NCI-H748 (cell line): ENCODE data around the gene CNTNAP2.

Experiments used
- DNase-seq: peaks from one replicate; lab custom pipeline; 2025; ENCODE audit not compliant: unreplicated experiment; lab: John Stamatoyannopoulos, UW

Gene CNTNAP2

DNA sequence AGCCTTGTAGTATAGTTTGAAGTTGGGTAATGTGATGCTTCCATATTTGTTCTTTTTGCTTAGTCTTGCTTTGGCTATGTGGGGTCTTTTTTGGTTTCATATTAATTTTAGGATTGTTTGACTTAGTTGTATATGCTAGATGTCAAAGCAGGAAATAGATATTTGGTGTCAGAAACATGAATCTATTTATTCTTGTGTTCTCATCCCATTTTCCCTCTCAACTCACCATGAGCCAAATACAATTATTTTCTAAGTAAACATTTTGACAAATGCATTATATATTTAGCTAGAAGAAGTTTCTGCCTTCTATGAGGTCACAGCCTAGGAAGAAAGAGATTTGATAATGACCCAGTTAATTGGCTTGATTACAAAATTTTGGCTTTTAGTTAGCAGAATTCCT is 1313.4 kb downstream of the CNTNAP2 start:
- DNase-seq: no peak

DNA sequence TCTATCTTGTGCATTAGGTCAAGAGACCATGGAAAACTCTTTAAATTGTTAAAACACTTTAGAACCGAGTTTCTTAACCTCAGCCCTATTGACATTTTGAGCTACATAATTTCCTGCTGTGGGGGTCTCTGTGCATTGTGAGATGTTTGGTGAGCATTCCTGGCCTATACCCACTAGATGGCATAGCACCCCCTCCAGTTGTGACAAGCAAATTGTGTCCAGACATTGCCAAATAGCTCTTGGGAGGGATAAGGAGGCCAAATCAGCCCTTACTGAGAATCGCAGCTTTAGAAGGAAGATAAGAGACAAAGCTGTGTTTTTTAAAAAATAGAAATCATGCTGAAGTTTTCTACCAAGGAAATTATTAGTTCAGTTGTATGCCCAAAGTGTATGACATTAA is 1315.5 kb downstream of the CNTNAP2 start:
- peak; percentile 67 for DNase-seq

GRCh38 chr7:147432576-147432975 is 1316.0 kb downstream of the CNTNAP2 start:
- no peak for DNase-seq

GRCh38 chr7:147436718-147437117 is 1320.1 kb downstream of the CNTNAP2 start:
- DNase-seq: no peak

DNA sequence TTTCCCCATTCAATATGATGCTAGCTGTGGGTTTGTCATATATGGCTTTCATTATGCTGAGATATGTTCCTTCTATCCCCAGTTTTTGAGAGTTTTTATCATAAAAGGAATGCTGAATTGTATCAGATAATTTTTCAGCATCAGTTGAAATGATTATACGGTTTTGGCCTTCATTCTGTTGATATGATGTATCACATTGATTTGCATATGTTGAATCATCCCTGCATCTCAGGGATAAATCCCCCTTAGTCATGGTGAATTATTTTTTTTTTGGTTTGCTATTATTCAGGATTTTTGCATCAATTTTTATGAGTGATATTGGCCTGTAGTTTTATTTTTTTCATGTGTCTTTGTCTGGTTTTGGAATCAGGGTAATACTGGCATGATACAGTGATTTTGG is 1321.6 kb downstream of the CNTNAP2 start:
- no peak for DNase-seq

DNA sequence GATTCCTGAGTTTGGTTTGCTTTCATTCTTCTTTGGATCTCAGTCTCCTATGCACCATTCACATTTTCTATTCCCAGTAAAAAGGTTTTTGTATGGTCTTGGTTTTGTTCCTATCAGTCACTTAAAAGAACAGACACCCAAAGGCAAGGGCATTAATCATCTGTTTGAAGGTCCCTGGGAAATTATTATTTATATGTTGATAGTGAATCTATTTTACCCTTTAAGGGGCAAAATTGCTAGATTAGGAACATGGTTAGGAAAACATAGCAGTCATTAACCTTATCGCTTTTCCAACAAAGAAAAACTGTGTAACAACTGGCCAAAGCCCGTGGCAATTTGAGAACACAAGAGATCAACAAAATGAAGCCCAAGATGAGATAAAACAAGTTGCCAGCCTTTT is 1327.3 kb downstream of the CNTNAP2 start:
- no peak for DNase-seq

DNA sequence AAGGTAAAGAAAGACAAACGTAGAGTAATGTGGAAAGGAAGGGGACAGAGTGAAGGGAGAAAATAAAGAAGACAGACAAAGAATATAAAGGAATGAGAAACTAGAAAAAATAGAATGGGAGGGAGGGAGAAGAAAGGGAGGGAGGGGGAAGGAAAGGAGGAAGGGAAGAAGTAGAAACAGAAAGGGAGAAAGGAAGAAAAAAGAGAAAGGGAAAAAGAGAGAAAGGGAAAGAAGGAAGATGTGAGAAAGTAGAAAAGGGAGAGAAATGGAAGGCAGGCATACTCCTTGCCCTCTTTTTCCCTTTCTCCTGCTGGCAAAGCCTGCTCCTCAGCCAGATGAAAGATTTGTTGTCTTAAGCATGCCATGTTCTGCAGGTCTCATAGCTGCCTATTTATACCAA is 1336.2 kb downstream of the CNTNAP2 start:
- no peak for DNase-seq

DNA sequence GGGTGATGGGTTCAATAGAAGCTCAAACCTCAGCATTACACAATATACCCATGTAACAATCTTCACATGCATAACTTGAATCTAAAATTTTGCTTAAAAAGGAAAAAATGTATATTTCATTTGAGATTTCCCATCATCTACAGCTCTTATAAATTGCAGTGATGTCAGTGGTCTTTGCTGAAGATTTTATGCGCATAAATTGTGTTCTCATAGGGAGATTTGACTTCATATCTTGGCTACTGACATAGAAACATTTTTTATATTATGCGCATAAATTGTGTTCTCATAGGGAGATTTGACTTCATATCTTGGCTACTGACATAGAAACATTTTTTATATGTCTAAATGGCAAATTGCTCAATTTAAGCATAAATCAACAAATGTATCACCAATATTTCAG is 1348.6 kb downstream of the CNTNAP2 start:
- DNase-seq: no peak

- DNase-seq: no peak
These were observed 1356.0 kb downstream of the CNTNAP2 start for GRCh38 chr7:147472556-147472955.

DNA sequence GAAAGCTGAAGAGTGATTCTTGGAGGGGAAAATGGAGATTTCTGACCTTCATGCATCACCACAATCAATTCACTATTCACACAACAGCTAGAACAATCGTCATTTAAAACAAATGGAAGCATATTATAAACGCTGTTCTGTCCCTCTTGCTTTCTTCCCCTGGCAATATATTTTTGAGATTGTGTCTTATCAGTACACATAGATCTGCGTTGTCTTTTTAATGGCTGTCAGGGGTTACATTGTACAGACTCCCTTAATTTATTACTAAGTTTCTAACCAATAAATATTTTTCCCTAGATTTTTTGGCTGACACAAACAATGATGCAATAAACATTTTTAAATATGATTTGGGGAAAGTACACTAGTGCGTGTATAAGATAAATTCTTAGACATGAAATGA is 1358.3 kb downstream of the CNTNAP2 start:
- no peak for DNase-seq

DNA sequence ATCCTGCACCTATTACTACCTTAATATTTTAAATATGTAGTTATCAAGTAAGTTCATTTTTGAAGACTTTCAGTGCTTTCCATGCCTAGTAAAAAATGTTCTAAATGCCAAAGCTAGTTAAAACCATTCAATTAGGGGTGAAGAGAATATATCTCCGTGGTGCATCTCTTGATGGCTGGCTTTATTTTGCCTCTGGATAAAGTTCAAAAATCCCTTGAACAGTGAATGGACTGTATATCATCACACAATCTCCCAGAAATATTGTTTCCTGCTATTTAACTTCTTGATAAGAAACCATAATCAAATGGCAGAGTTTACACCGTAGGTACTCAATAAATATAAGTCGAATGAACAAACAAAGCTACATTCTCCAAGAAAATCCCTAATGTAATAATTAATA is 1360.9 kb downstream of the CNTNAP2 start:
- no peak for DNase-seq

- DNase-seq: no peak
These were observed 1362.2 kb downstream of the CNTNAP2 start for GRCh38 chr7:147478796-147479195.

DNA sequence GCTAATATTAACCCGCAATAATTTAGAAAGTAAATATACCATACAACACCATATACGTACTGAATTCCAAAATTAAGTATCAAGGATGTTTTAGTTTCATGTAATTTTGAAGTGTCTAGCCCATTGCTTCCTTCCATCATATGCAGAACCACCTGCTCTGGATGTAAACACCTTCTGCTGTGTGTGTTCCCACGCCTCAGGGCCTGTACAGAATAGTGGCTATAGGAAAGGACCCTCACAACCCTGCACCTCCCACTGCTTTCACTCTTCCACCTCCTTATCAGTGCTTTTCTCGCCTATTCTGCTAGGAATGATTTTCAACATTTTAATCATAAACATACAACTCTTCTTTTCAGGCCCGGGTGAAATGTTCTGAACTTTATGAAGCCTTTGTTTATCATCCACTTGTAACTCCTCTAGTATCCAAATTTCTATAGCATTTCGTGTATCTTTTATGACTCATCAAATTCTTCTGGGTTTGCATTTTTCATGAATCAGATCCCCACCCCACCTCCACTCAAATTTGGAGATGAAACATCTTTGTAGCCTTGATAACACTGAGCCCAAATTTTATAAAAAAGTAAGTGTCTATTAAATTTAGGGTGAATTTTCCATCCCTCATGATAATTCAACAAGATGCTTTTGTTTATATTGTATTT is 1367.2 kb downstream of the CNTNAP2 start:
- peak; percentile 43 for DNase-seq

DNA sequence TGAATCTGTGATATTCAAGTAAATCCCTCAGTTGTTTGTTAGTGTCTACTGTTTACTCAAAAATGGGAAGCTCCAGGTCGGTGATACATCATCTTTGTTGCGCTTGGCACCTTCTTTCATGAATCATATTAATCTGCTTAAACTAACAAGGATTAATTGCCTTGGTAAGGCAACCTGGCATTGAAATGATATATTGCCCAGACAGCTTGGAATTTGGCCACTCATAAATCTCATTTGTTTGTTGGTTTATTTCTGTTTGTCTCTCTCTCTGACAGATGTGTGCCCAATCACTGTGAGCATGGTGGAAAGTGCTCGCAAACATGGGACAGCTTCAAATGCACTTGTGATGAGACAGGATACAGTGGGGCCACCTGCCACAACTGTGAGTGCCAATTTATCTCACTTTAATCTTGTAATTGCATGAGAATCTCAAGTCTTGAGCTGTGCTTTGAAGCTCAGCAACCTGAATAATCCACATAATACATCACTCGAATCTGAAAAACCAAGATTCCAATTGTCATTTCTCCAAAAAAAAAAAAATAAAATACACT is 1369.1 kb downstream of the CNTNAP2 start:
- peak; percentile 11 for DNase-seq

- no peak for DNase-seq
These were observed 1376.0 kb downstream of the CNTNAP2 start for GRCh38 chr7:147492606-147493005.

DNA sequence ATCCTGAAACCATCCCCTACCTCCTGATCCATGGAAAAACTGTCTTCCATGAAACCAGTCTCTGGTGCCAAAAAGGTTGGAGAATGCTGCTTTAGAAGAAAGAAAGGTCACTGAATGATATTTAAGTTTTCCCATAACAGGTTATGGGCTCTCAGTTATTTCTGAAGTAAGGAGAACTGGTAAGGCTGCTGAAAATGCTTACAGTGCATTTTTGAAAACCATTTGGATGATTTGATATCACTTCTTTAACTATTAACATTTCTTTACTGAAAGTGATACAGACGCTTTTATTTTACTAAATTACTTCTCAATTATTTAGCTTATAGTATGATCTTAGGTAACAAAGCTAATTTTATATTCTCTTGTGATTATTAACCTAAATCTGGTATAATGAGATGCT is 1379.6 kb downstream of the CNTNAP2 start:
- DNase-seq: no peak

GRCh38 chr7:147497246-147497645 is 1380.6 kb downstream of the CNTNAP2 start:
- DNase-seq: no peak

DNA sequence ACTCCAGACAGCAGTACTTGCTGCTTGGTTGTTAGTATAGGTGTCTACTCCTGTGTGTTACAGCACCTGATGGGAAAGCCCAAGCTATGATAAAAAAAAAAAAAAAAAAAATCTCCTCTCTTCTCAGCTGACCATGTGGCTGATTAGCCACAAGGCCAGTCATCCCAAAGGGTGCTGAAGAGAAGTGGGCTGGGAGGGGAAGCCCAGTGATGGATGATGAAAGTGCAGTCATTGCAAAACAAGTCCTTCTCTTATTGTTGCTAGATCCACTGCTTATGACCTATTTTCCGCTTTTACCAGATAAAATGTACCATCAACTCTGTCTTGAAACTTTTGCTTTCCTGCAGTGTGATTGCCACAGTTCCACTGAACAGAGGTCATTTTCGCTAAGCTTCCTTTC is 1381.5 kb downstream of the CNTNAP2 start:
- DNase-seq: no peak

DNA sequence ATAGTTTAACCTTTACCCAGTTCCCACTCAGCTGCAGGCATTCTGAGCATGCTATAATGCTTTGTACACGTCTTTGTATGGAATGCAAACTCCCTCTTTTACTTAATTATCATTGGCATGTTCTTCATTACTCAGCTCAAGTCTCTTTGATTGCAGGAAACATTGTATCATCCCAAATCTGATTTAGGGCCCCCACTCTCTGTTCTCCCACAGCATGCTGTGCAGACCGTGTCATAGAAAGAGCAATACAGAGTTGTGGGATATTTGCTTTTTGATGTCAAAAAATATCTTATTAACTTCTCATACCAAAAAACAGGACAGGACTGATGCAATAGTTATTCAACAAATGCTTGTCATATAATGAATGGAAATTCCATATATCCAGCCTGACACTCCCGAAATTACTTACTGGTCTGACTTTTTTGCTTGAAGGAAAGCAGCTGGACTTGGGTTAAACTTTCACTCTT is 1392.5 kb downstream of the CNTNAP2 start:
- no peak for DNase-seq

DNA sequence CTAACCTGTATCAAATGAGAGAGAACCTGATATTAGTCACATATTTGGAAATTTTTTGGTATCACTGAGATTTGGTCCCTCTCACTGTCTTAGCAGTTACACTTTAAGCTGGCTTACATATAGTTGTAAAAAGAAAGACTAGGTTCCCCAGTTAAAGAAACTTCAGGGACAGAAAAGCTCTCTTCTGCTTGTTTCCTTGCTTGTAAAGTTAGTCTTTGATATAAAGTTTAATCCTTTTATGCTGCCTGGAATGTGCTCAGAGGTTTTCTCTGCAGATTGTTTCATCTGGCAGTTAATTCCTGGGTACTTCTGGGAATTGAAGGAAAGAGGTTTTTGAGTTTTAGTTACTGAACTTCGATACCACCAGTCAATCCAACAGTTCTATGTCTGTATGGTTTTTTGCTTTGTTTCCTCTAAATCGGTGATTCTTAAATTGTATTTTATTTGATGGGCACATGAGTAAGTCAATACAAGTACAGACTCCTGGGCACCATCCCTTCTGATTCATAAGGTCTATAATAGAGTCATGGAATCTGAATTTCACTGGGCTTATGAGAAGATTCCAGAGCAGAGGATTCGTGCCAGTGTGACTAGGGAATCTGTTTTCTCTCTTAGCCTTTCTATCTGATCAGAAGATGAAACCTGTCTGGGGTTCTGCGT is 1393.1 kb downstream of the CNTNAP2 start:
- DNase-seq: no peak

DNA sequence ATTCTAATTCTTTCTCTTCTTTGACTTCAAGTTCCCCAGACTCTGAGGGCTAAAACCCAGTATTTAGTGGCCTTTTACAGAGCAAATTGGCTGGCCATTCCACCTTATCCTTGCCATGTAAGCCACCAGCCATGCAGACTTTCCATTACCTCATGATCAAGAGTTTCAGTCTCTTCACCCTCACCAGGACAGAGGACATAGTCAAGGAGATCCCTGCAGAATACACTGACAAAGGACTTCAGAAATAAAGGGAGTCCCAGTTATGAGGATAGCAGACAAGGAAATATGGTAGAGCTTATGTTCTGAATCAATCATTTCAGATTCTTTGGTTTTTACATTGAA is 1393.6 kb downstream of the CNTNAP2 start:
- DNase-seq: no peak

DNA sequence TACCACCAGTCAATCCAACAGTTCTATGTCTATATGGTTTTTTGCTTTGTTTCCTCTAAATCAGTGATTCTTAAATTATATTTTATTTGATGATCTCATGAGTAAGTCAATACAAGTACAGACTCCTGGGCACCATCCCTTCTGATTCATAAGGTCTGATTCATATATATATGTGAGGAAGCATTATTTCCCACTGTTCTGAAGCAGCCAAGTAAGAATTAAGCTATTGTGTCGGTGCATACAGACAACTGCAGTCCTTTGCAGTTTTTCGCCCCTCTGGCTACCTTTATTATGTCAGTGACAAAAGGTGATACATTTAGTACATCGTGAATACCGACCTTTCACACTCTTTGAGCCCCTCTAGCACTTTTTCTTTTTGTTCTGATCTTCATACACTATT is 1394.3 kb downstream of the CNTNAP2 start:
- no peak for DNase-seq

- peak; percentile 74 for DNase-seq
These were observed 1396.8 kb downstream of the CNTNAP2 start for GRCh38 chr7:147513451-147513850.
